GM08714 (cell line): Measurements from ENCODE around the gene LSM14A.

Experiments
- H3K4me3 ChIP-seq: fragments of 200-500 bp; sonication (Bioruptor generic); 2 replicates; pipeline ENCODE4 v1.5.1; 2014; ENCODE audit warnings: mild to moderate bottlenecking, low read length, inconsistent platforms
- ZNF274 ChIP-seq: IDR thresholded peaks from 2 replicates; pipeline ENCODE4 v1.6.1; 2012; ENCODE audit warnings: mild to moderate bottlenecking, low read depth, low read length

LSM14A gene

GRCh38 chr19:34176581-34176980 lies 4.3 kb downstream of the LSM14A start:
- no peak for TF ChIP-seq ZNF274
- H3K4me3 ChIP-seq = peak overlapping the region; percentile 4; the same call in 1 of the 2 replicates

- peak overlapping the region; percentile 3; the same call in 1 of the 2 replicates for H3K4me3 ChIP-seq
- no peak for TF ChIP-seq ZNF274
Observed at GRCh38 chr19:34178274-34178610, 5.9 kb downstream of the LSM14A start.

- no peak for TF ChIP-seq ZNF274
- H3K4me3 ChIP-seq = no peak overlapping the region; the same call in 1 of the 2 replicates
Observed at GRCh38 chr19:34179066-34179465, 6.8 kb downstream of the LSM14A start.

- no peak for TF ChIP-seq ZNF274
- H3K4me3 ChIP-seq = no peak overlapping the region
Observed at GRCh38 chr19:34180273-34180672, 8.0 kb downstream of the LSM14A start.

GRCh38 chr19:34180709-34181108 lies 8.4 kb downstream of the LSM14A start:
- H3K4me3 ChIP-seq = no peak overlapping the region
- no peak for TF ChIP-seq ZNF274

- TF ChIP-seq ZNF274 = no peak
- H3K4me3 ChIP-seq = no peak overlapping the region; the same call in 1 of the 2 replicates
Observed at GRCh38 chr19:34181111-34181864, 9.0 kb downstream of the LSM14A start.

- H3K4me3 ChIP-seq = no peak overlapping the region
- TF ChIP-seq ZNF274 = no peak
Observed at GRCh38 chr19:34182125-34182524, 9.8 kb downstream of the LSM14A start.

- H3K4me3 ChIP-seq = no peak overlapping the region; the same call in 1 of the 2 replicates
- TF ChIP-seq ZNF274 = no peak
Observed at GRCh38 chr19:34184880-34185491, 12.7 kb downstream of the LSM14A start.

GRCh38 chr19:34186205-34186604 lies 13.9 kb downstream of the LSM14A start:
- no peak for TF ChIP-seq ZNF274
- no peak overlapping the region for H3K4me3 ChIP-seq

GRCh38 chr19:34187011-34187410 lies 14.7 kb downstream of the LSM14A start:
- TF ChIP-seq ZNF274 = no peak
- no peak overlapping the region for H3K4me3 ChIP-seq

GRCh38 chr19:34188408-34188807 lies 16.1 kb downstream of the LSM14A start:
- no peak for TF ChIP-seq ZNF274
- H3K4me3 ChIP-seq = no peak overlapping the region

GRCh38 chr19:34189199-34189916 lies 17.1 kb downstream of the LSM14A start:
- TF ChIP-seq ZNF274 = no peak
- H3K4me3 ChIP-seq = no peak overlapping the region

- H3K4me3 ChIP-seq = no peak overlapping the region
- no peak for TF ChIP-seq ZNF274
Observed at GRCh38 chr19:34189917-34190425, 17.7 kb downstream of the LSM14A start.

- H3K4me3 ChIP-seq = no peak overlapping the region
- no peak for TF ChIP-seq ZNF274
Observed at GRCh38 chr19:34191355-34191962, 19.2 kb downstream of the LSM14A start.
